ENCODE data around the gene MBP. TPM values are rescaled to one million over a fixed set of nuclear protein-coding genes. Genes with fewer than 3 reads are reported as not detected.

MBP gene
- total and polyA plus RNA-seq, 2 of the 13 experiments (the other 11 are each of a cell fraction or from before 2014, with no cell fraction given), result 5.0 to 8.5 TPM

DNA sequence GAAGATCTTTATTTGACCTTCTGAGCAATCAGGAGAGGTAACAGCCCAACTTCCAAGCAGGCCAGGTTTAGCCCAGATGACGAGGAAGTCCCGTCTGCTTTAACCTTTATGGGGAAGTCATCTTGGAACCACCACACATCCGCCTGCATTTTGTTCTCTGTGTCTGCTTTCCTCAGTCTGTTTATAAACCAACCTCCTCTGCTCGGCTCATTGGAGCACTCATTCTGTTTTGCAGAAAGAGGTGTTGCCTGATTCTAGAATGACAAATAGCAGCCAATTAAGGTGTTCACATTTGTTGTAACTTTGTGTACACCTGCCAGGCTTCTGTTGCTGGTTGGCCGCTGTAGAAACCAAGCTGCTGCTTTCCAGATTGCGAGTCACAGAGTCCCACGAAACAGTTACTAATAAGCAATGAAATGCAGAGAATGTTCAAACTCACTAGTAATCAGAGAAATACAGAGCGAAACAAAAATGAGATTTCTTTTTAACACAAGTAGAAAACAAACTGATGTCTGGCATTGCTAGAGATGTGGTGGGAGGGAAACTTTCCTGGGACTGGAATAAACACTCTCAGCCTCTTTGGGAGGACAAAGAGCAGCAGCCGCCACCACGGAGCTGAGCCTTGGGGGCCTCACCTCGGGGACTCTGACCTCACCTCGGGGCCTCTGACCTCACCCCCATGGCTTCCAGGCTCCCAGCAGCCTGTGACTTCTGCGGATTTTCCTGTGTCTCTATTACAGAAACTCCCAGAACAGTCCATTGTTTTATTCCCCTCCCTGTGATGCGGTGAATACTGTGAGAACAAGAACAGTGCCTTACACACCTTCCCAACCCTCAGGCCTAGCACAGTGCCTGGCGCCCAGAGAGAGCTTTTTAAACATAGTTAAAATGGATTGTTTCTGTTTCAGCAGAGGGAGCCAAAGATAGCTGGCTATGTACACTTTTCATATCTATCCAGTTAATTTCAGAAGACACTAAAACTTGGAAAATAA, 64.0 kb downstream of the MBP start (continued):
- TF ChIP-seq, protein P1, sequence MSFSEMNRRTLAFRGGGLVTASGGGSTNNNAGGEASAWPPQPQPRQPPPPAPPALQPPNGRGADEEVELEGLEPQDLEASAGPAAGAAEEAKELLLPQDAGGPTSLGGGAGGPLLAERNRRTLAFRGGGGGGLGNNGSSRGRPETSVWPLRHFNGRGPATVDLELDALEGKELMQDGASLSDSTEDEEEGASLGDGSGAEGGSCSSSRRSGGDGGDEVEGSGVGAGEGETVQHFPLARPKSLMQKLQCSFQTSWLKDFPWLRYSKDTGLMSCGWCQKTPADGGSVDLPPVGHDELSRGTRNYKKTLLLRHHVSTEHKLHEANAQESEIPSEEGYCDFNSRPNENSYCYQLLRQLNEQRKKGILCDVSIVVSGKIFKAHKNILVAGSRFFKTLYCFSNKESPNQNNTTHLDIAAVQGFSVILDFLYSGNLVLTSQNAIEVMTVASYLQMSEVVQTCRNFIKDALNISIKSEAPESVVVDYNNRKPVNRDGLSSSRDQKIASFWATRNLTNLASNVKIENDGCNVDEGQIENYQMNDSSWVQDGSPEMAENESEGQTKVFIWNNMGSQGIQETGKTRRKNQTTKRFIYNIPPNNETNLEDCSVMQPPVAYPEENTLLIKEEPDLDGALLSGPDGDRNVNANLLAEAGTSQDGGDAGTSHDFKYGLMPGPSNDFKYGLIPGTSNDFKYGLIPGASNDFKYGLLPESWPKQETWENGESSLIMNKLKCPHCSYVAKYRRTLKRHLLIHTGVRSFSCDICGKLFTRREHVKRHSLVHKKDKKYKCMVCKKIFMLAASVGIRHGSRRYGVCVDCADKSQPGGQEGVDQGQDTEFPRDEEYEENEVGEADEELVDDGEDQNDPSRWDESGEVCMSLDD (CRISPR knock-in tag; IDR thresholded peaks at IDR 0.05; ENCODE audit: borderline replicate concordance), result 0 out of 2 replicates have a peak, but pooled peaks have one; percentile 48
- TF ChIP-seq NR2F1 (CRISPR knock-in tag; IDR thresholded peaks at IDR 0.05) (0 out of 4 replicates have a peak, but pooled peaks of 1 of the 2 experiments have one; percentile 21), ZNF350 (CRISPR knock-in tag; IDR thresholded peaks at IDR 0.05; ENCODE audit: borderline replicate concordance, low read depth) (no peak), HHEX (CRISPR knock-in tag; IDR thresholded peaks at IDR 0.05) (no peak), HNF4A (CRISPR knock-in tag; IDR thresholded peaks at IDR 0.05) (peak; percentile 29), TOPORS (CRISPR knock-in tag; IDR thresholded peaks at IDR 0.05) (no peak), ZBTB21 (CRISPR knock-in tag; IDR thresholded peaks at IDR 0.05) (0 out of 2 replicates have a peak, but pooled peaks have one; percentile 41)
- TF ChIP-seq, protein P2, sequence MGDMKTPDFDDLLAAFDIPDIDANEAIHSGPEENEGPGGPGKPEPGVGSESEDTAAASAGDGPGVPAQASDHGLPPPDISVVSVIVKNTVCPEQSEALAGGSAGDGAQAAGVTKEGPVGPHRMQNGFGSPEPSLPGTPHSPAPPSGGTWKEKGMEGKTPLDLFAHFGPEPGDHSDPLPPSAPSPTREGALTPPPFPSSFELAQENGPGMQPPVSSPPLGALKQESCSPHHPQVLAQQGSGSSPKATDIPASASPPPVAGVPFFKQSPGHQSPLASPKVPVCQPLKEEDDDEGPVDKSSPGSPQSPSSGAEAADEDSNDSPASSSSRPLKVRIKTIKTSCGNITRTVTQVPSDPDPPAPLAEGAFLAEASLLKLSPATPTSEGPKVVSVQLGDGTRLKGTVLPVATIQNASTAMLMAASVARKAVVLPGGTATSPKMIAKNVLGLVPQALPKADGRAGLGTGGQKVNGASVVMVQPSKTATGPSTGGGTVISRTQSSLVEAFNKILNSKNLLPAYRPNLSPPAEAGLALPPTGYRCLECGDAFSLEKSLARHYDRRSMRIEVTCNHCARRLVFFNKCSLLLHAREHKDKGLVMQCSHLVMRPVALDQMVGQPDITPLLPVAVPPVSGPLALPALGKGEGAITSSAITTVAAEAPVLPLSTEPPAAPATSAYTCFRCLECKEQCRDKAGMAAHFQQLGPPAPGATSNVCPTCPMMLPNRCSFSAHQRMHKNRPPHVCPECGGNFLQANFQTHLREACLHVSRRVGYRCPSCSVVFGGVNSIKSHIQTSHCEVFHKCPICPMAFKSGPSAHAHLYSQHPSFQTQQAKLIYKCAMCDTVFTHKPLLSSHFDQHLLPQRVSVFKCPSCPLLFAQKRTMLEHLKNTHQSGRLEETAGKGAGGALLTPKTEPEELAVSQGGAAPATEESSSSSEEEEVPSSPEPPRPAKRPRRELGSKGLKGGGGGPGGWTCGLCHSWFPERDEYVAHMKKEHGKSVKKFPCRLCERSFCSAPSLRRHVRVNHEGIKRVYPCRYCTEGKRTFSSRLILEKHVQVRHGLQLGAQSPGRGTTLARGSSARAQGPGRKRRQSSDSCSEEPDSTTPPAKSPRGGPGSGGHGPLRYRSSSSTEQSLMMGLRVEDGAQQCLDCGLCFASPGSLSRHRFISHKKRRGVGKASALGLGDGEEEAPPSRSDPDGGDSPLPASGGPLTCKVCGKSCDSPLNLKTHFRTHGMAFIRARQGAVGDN (CRISPR knock-in tag; IDR thresholded peaks at IDR 0.05), result peak; percentile 39; the same call in 1 of the 2 replicates
- TF ChIP-seq, protein P3, sequence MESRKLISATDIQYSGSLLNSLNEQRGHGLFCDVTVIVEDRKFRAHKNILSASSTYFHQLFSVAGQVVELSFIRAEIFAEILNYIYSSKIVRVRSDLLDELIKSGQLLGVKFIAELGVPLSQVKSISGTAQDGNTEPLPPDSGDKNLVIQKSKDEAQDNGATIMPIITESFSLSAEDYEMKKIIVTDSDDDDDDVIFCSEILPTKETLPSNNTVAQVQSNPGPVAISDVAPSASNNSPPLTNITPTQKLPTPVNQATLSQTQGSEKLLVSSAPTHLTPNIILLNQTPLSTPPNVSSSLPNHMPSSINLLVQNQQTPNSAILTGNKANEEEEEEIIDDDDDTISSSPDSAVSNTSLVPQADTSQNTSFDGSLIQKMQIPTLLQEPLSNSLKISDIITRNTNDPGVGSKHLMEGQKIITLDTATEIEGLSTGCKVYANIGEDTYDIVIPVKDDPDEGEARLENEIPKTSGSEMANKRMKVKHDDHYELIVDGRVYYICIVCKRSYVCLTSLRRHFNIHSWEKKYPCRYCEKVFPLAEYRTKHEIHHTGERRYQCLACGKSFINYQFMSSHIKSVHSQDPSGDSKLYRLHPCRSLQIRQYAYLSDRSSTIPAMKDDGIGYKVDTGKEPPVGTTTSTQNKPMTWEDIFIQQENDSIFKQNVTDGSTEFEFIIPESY (CRISPR knock-in tag; IDR thresholded peaks at IDR 0.05), result 0 out of 2 replicates have a peak, but pooled peaks have one; percentile 21

All from HepG2 (cell line).